ENCODE results near the gene FHIT.

The FHIT gene

GRCh38 chr3:60307562-60308199, 943.6 kb downstream of the FHIT start:
- DNase-seq, result no peak

DNA sequence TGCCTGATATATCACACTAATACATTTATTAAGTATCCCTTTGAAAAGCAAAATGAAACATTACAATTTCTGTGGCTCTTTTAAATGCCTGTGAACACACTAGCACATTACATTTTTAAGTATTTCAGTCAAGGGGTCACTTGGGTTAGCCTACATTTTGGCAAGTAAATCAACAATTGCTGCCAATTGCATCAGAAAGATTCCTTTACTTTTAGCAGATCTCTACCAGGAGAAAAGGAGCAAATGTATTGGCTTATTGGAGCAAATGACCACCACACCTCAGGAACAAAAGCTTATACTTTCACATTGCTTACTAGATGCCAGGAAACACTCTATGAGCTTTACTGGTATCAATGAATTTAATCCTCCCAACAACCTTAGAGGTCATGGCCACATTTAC, 947.1 kb downstream of the FHIT start:
- DNase-seq, result no peak

DNA sequence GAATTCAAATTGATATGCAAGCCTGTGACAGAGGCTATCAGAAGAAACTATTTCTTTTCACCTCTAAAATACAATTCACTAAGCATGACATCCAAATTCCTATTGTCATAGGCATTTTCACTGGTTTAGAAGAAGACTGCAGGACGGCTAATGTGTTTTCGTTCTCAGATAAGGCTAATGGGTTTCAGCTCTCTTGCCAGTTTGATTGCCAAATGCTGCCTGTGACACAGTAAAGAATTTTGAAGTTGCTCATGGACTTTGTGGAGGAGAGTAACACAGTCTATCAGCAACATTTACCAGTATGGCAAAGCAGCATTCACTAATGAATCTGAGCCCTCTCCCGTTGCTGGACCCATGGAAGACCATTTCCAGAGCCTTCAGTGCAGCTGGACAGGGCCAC, 948.1 kb downstream of the FHIT start:
- no peak for DNase-seq

DNA sequence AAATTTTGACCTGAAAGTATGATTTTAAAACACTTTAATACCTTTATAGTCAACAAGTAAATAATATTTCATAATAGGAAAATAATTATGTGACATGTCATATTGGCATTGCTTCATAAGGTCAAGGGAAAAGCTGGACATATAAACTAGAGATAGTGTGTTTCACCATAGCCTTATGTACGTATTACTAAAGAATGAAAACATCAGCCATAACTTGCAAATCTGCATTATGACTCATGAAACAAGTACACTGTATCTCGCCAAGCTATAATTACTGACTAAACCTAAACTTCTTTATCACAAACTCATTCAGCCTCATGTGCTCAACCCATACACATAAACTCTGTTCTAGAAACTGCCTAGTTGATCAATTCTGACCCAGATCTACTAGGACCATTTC, 950.1 kb downstream of the FHIT start:
- no peak for DNase-seq

- DNase-seq, result no peak
Observed at GRCh38 chr3:60298141-60298540, 953.1 kb downstream of the FHIT start.

DNA sequence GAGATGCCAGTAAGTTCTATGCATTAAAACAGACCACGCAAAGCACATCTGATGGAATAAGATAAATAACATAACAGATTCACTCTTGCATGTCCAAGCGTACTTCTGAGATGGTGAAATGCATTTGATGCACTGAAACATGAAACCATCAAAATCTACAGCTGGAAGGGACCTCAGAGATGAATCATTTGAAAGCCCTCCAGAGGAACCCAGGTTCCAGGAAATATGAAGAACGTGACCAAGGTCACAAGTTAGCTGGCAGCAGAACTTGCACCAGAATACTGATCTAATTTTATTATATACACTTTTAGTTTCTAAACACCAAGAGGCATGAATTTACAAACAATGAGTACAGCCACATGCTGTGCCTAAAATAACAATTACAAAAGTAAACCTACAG, 957.1 kb downstream of the FHIT start:
- DNase-seq, result no peak

DNA sequence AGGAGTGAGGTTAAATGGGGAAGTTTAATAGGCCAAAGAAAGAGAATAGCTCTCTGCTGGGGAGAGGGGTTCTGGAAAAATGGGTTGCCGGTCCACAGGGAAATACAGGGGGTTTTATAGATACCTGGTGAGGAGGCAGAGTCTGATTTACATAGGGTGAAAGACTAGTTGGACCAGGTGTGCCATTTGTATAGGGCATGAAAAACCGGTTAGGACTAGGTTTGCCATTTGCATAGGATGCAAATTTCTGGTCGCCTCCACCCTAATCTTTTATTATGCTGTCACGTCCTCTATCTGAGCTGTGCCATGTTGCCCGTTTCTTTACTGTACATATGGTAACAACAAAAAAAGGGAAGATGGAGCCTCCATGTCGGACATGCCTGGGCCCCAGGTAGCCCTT, 960.1 kb downstream of the FHIT start:
- DNase-seq, result no peak

DNA sequence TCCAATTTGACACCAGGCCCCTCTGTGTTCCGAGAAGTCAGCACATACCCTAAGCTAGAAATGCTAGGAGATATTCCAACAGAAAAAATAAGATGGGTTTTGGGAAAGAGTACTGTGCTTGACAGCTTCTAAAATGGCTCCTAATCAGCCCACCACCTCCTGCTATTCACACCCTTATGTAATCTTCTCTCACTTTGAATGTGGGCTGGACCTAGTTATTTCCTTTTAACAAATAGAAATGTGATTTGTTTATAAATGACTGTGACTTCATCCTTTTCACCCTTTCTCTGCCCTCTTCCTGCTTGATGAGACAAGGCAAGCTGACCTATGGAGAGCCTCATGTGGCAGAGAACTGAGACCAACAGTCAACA, 961.1 kb downstream of the FHIT start:
- no peak for DNase-seq

DNA sequence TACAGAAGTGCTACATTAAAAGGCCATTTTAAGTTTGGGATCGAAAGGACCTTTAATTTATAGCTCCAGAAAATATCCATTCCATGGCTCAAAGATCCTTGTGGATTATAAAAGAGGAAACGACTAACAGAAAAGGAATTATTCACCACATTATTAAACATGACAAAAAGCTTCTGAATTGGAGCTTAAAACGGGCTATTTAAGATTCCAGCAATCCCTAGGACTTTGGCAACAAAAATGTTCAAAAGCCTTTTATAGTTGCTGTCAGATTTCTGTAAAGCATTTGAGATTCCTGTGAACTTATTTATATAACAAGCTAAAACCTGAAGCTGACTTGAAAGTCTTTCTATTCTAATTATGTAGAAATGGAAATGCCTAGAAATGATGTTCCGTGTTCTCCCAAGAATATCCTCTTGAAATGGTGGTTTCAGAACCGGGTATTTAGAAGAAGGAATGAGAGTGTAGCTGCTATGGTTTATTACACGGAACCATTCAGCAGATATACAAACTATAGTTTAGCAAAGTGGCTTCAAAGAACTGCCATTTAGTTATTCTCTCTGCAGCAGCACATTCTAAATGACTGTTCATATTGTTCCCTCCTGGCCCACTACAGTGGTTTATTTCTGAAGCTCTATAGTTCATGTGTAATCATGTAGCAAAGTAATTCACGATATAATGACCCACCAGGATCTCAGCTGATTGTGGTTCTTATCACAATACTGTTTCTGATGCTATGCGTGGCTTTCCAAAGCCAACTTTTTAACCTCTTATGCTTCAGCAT, 961.7 kb downstream of the FHIT start:
- no peak for DNase-seq

DNA sequence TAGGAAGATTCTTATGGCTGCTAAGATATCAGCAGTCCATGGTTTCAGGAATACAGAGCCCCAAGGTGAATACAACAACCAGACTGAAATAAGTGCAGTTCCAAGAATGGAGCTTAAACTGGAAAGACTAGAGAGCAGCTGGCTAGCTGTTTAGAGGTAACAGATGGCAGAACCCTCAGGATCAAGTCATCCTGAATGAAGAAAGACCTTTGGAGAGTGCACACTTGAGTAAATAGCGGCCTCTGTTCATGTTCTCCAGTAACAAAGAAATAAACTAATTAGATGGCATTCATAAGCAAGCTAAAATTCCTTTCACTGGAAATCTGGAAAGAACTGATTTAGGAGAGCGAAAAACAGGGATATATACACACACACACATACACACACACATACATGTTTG, 968.4 kb downstream of the FHIT start:
- DNase-seq, result no peak

GRCh38 chr3:60281970-60282369, 969.3 kb downstream of the FHIT start:
- DNase-seq, result no peak

DNA sequence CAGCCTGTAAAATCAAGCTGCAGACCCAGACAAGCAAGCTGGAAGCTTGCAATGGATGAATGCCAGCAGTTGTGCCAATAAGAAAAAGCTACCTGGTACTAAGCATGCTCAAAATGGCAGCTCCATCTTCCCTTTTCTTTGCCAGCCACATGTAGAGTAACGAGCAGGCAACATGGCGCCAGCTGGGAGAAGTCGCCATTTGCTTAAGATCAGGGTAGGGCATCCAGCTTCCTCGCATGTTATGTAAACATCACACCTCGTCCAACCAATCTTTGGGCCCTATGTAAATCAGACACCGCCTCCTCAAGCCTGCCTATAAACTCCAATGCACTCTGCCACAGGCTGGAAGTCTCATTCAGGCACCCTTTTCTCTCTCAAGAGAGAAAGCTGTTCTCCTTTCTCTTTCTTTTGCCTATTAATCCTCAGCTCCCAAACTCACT, 973.9 kb downstream of the FHIT start:
- no peak for DNase-seq

- no peak for DNase-seq
Observed at GRCh38 chr3:60276615-60277014, 974.6 kb downstream of the FHIT start.

GRCh38 chr3:60274646-60275045, 976.6 kb downstream of the FHIT start:
- DNase-seq, result no peak

GRCh38 chr3:60274098-60274497, 977.2 kb downstream of the FHIT start:
- no peak for DNase-seq

DNA sequence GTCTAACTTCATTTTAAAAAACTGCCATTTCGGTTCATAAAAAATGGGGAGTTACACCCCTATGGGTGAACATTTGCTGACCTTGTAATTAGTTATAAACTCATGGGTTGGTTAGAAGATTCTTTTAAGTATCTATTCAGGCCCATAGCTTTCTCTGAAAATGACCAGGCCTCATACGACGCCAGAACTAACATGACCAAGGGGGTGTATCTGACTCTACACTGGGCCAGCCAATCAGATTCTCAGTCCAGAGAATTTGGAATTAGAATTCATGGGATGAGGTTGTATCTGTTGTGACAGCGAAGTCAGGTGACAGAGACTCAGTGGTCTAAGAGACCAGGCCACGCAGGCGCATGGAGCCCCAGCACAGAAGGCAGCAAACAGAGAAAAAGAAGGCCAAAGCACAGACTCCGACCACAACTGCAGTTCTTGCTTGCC, 981.4 kb downstream of the FHIT start:
- DNase-seq, result no peak

DNA sequence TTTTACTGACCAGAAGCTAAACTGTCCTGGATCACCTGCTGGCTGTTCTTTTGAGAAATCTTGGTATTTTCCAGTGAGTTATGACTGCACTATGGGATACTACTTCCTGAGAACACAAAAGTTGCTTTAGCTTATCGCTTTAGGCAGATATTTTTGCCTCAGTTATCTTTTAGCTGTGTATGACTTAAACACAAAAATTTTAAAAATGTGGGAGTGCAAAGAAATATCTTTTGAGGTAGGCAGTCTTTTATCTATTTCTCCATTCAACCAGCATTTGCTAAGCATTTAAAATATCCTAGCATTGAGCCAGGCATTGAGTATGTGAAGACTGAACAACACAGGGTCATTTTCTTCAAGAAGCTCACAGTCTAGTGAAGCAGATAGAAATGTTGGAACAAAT, 981.9 kb downstream of the FHIT start:
- DNase-seq, result no peak

- DNase-seq, result no peak
Observed at GRCh38 chr3:60268123-60268522, 983.1 kb downstream of the FHIT start.

DNA sequence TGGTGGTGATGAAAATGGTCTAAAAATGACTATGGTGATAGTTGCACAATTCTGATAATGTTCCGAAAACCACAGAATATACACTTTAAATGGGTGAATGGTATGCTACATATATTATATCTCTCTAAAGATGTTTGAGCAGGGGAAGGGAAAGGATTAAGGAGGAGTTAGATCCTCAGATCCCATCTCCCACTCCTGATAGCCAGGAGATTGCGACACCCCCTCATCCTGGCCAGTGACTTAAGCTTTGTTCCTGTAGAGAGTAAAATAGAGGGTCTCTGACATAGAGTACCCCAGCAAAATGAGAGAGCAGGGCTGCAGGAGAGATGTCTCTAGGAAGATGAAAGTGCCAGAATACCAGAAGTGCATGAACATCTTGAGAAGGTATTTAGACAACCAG, 984.8 kb downstream of the FHIT start:
- DNase-seq, result no peak

GRCh38 chr3:60263191-60263590, 988.1 kb downstream of the FHIT start:
- DNase-seq, result no peak

- DNase-seq, result no peak
Observed at GRCh38 chr3:60262546-60262945, 988.7 kb downstream of the FHIT start.

- DNase-seq, result no peak
Observed at GRCh38 chr3:60260546-60260945, 990.7 kb downstream of the FHIT start.

GRCh38 chr3:60250810-60251209, 1000.4 kb downstream of the FHIT start:
- DNase-seq, result no peak

GRCh38 chr3:60250206-60250605, 1001.0 kb downstream of the FHIT start:
- DNase-seq, result no peak

DNA sequence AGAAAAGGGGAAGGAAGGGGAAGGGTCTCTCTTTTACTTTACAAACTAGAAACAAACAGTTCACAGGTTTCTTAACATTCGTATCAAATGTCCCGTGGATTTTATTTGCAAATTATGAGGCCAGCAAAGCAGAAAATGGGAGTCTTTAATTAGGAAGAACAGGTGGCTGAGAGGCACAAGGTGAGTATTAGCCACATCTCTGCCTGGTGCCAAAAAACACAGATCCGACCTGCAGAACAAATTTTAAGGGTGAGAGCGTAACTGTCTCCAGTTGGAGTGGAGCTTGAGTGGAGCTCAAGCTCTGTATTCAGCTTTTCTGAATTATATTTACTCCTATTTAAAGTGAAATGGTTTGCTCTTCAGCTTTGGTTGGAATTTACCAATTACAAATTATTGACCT, 1004.9 kb downstream of the FHIT start:
- no peak for DNase-seq

All from KG1 (cell line).